Subcutaneous adipose tissue (tissue), 4 donors: ENCODE measurements around the gene PVALEF. TPM values are rescaled to one million over a fixed set of nuclear protein-coding genes. Genes with fewer than 3 reads are reported as not detected.

ENCODE experiments used
- CTCF ChIP-seq: fragments of 450-650 bp; IDR thresholded peaks from one replicate; pipeline ENCODE4 v1.5.1; 2016; ENCODE audit warnings: low read depth, mild to moderate bottlenecking, control low read depth, antibody characterized with exemption, moderate library complexity
- total RNA-seq, 4 donors: library from RNA; depleted of rRNA; stranded (reverse); fragments of >200 nt; gene quantifications; one replicate each; pipeline ENCODE4 v1.1.0, GENCODE V29; 2016

PVALEF gene
- total RNA-seq, 4 donors from 2014 or later, result not detected

- TF ChIP-seq CTCF, result no peak
These were observed 7.2 kb upstream of the PVALEF start for GRCh38 chr17:81157848-81158687.

- TF ChIP-seq CTCF, result no peak
These were observed 6.4 kb upstream of the PVALEF start for GRCh38 chr17:81158688-81159590.

GRCh38 chr17:81159611-81160265, 5.6 kb upstream of the PVALEF start:
- TF ChIP-seq CTCF, result no peak

- TF ChIP-seq CTCF, result no peak
These were observed 5.0 kb upstream of the PVALEF start for GRCh38 chr17:81160306-81160705.

- TF ChIP-seq CTCF, result no peak
These were observed 4.4 kb upstream of the PVALEF start for GRCh38 chr17:81160747-81161453.

GRCh38 chr17:81161536-81161935, 3.8 kb upstream of the PVALEF start:
- no peak for TF ChIP-seq CTCF
